Measurements from ENCODE around the gene TMEM120B.

TMEM120B gene

DNA sequence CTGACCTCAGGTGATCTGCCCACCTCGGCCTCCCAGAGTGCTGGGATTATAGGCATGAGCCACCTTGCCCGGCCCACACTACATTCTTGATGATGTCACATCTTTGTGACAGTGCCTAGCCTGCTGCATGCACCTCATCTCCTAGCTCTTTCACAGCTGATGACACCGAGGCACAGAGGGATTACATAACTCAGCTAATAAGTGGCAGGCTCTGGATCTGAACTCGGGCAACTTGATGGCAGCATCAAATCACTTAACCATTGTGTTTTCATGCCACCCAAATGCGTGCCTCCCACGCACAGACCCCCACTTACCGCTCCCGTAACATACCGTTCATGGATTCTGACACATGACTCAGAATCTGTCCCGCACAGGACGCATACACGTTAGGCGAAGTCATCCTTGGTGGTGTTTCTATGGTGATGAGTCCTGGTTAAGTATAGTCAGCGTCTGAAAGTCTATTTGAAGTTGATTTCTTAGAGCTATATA lies 7.4 kb downstream of the TMEM120B start:
- no peak overlapping the region for H3K4me3 ChIP-seq
- no peak overlapping the region for H3K27ac ChIP-seq
- TF ChIP-seq, protein P1, sequence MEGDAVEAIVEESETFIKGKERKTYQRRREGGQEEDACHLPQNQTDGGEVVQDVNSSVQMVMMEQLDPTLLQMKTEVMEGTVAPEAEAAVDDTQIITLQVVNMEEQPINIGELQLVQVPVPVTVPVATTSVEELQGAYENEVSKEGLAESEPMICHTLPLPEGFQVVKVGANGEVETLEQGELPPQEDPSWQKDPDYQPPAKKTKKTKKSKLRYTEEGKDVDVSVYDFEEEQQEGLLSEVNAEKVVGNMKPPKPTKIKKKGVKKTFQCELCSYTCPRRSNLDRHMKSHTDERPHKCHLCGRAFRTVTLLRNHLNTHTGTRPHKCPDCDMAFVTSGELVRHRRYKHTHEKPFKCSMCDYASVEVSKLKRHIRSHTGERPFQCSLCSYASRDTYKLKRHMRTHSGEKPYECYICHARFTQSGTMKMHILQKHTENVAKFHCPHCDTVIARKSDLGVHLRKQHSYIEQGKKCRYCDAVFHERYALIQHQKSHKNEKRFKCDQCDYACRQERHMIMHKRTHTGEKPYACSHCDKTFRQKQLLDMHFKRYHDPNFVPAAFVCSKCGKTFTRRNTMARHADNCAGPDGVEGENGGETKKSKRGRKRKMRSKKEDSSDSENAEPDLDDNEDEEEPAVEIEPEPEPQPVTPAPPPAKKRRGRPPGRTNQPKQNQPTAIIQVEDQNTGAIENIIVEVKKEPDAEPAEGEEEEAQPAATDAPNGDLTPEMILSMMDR (IDR thresholded peaks at IDR 0.05) = no peak
- no peak for DNase-seq (ENCODE audit: low spot score)

DNA sequence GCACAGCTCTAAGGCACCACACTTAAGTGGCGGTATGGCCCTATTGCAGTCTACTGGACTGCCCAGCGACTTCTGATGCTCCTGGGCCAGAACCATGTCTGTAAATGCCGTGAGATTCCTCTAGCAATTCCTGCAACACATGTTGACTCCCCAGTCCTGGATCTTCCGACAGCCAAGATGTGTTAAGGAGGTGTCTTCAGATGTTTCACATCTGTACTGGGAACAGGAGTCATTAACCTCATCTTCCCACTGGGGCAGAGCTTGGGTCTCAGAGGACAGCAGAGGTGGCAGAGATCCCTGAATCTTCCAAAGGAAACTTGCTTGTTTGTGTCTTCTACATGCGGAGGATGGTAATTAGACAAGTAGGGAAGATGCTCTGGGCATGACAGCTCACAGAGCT lies 8.2 kb downstream of the TMEM120B start:
- DNase-seq (ENCODE audit: low spot score) = no peak
- TF ChIP-seq, protein P1 (IDR thresholded peaks at IDR 0.05) = no peak
- H3K4me3 ChIP-seq = no peak overlapping the region
- H3K27ac ChIP-seq = no peak overlapping the region

DNA sequence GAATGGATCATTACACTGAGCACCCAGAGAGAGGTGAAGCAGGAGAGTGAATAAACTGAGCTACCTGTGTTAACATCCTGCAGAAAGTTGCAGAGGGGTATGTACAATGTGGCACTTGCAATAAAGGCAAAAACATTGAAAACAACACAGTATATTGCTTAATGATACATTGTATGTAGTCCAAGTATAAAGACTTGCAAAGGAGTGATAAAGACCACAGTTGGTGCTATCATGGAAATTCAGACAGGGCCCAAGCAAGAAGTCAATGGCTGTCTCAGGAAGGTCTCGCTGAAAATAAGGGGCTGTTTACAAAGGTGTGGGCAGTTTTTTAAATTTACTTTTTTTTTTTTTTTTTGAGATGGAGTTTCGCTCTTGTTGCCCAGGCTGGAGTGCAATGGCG lies 10.0 kb downstream of the TMEM120B start:
- H3K4me3 ChIP-seq = no peak overlapping the region
- no peak overlapping the region for H3K27ac ChIP-seq
- TF ChIP-seq, protein P1 (IDR thresholded peaks at IDR 0.05) = no peak
- DNase-seq (ENCODE audit: low spot score) = no peak

DNA sequence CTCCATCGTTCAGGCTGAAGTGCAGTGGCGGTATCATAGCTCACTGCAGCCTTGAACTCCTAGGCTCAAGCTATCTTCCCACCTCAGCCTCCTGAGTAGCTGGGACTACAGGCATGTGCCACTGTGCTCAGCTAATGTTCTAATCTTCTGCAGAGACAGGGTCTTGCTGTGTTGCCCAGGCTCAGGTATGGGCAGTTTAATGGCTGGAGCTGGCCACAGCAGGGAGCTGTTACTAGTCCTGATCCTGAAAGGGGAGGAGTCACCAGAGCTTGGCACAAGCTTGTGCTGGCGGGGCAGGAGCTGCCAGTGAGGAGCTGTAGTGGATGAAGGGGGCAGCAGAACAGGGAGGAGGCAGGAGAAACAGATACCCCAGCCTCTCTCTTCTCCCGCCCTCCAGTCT lies 10.6 kb downstream of the TMEM120B start:
- no peak for DNase-seq (ENCODE audit: low spot score)
- Histone ChIP-seq H3K27ac (no peak overlapping the region), H3K4me3 (no peak overlapping the region)
- TF ChIP-seq, protein P1 (IDR thresholded peaks at IDR 0.05) = no peak

DNA sequence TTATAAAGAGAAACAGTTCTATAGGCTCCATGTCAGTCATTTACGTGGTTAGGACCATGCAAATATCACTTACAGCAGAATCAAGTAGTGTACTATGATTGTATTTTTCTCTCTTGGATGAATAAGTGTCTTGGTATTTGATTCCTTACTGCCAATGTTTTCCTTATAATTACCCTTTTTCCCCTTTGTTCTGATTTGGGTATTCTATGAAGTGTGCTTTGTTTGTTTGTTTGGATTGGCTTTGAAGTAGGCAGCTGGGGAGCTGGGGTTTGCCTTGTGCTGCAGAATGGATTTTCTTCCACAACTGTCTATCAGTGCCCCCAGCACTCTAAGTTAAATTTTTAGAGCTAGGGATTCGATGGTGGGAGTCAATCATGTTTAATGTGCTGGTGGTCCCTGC lies 12.4 kb downstream of the TMEM120B start:
- TF ChIP-seq, protein P1 (IDR thresholded peaks at IDR 0.05) = no peak

DNA sequence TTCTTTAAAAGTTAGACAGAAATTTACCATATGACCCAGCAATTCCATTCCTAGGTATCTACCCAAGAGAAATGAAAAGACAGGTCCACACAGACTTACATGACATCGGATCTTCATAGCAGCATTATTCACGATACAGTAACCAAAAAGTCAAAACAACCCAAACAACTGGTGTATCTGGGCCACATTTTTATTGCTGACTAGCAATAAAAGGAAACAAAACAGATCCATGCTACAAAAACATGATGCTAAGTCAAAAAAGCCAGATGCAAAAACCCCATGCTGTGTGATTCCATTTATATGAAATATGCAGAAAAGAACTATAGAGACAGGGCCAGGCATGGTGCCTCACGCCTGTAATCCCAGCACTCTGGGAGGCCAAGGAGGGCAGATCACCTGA lies 12.9 kb downstream of the TMEM120B start:
- TF ChIP-seq, protein P1 (IDR thresholded peaks at IDR 0.05) = no peak

More for the DNA sequence above, 12.4 kb downstream of the TMEM120B start:
- no peak for DNase-seq (ENCODE audit: low spot score)
- Histone ChIP-seq H3K27ac (no peak overlapping the region), H3K4me3 (no peak overlapping the region)

DNA sequence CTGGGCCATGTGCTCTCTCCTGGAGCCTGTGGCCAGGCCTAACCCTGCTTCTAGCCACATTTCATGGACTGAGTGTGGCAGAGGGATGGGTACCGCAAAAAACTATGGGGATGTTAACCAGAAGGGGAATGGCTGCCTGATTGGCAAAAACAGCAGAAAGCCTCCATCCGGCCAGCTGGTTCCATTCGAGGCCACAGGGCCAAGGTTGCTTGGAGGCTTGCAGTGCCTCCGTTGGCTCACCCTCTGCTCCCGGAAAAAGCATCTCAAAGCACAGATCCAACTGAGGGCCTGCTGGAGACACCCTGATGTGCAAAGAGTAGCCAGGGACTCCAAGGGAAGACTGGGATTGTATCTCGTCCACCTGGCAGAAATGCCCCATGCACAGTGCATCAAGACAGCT lies 16.5 kb downstream of the TMEM120B start:
- DNase-seq (ENCODE audit: low spot score) = no peak
- no peak overlapping the region for H3K27ac ChIP-seq
- TF ChIP-seq, protein P1 (IDR thresholded peaks at IDR 0.05) = no peak
- H3K4me3 ChIP-seq = no peak overlapping the region

More for the DNA sequence above, 12.9 kb downstream of the TMEM120B start:
- no peak for DNase-seq (ENCODE audit: low spot score)
- H3K27ac ChIP-seq = no peak overlapping the region
- H3K4me3 ChIP-seq = no peak overlapping the region
